Hypothalamus (tissue), 51 donors: Measurements from ENCODE around the gene ADCY7.
"Not testable (repeated sequence)": the region's sequence is repeated elsewhere in the genome, so short reads cannot be mapped to it uniquely, and the experiment has no call there.

ENCODE experiments used
- DNase-seq, 51 donors: peaks; one replicate each; lab custom pipeline; 2025; lab: John Stamatoyannopoulos, UW

The ADCY7 gene

GRCh38 chr16:50266337-50267091 is at the start of gene ADCY7:
TSS of gene ADCY7 (plus strand) at chr16:50266551. CDS start at chr16:50288180, 21,629 bp downstream.
- peak in 5 of 51 donors; percentile 16 to 45 (median 31) for DNase-seq

- DNase-seq = no peak
Observed at GRCh38 chr16:50219402-50219975, 46.9 kb upstream of the ADCY7 start.

GRCh38 chr16:50224286-50224685 is 42.1 kb upstream of the ADCY7 start:
- no peak for DNase-seq

- no peak for DNase-seq
Observed at GRCh38 chr16:50227120-50227519, 39.2 kb upstream of the ADCY7 start.

GRCh38 chr16:50227665-50228064 is 38.7 kb upstream of the ADCY7 start:
- no peak for DNase-seq

GRCh38 chr16:50228364-50228868 is 37.9 kb upstream of the ADCY7 start:
- no peak for DNase-seq

GRCh38 chr16:50229149-50229726 is 37.1 kb upstream of the ADCY7 start:
- no peak for DNase-seq

- no peak for DNase-seq
Observed at GRCh38 chr16:50234771-50235556, 31.4 kb upstream of the ADCY7 start.

- DNase-seq = no peak
Observed at GRCh38 chr16:50235581-50235980, 30.8 kb upstream of the ADCY7 start.

- DNase-seq = no peak
Observed at GRCh38 chr16:50238314-50238713, 28.0 kb upstream of the ADCY7 start.

- DNase-seq = no peak
Observed at GRCh38 chr16:50238868-50239301, 27.5 kb upstream of the ADCY7 start.

GRCh38 chr16:50243024-50243423 is 23.3 kb upstream of the ADCY7 start:
- DNase-seq = not testable (repeated sequence)

GRCh38 chr16:50244140-50244503 is 22.2 kb upstream of the ADCY7 start:
- no peak for DNase-seq

GRCh38 chr16:50244504-50245416 is 21.6 kb upstream of the ADCY7 start:
- DNase-seq = no peak

GRCh38 chr16:50245417-50246298 is 20.7 kb upstream of the ADCY7 start:
- peak in 9 of 51 donors; percentile 20 to 51 (median 30) for DNase-seq

- no peak for DNase-seq
Observed at GRCh38 chr16:50246299-50247122, 19.8 kb upstream of the ADCY7 start.

GRCh38 chr16:50247123-50247905 is 19.0 kb upstream of the ADCY7 start:
- no peak for DNase-seq
